Cardiac muscle cell (in vitro differentiated cells and primary cell): Measurements from ENCODE around the gene RNFT1. TPM values are rescaled to one million over a fixed set of nuclear protein-coding genes. Genes with fewer than 3 reads are reported as not detected.
"Not testable (repeated sequence)": the region's sequence is repeated elsewhere in the genome, so short reads cannot be mapped to it uniquely, and the experiment has no call there.

Source experiments
- DNase-seq, 2 donors: peaks; one replicate each; pipeline versions ENCODE4 v3.0.0 to v3.0.0-alpha.2; 2010 to 2017; ENCODE audit warnings: low read depth in 1 of 2, low spot score in 1 of 2
- H3K27ac ChIP-seq: fragments of 200-600 bp; sonication (generic); 2 replicates; pipeline ENCODE4 v1.5.1; 2016
- H3K27me3 ChIP-seq: fragments of 200-600 bp; sonication (generic); 2 replicates; pipeline ENCODE4 v1.6.0; 2016; ENCODE audit warnings: control low read depth
- H3K36me3 ChIP-seq: fragments of 200-600 bp; sonication (generic); 2 replicates; pipeline ENCODE4 v1.5.1; 2016; ENCODE audit warnings: control low read depth
- H3K4me1 ChIP-seq: fragments of 200-600 bp; sonication (generic); 2 replicates; pipeline ENCODE4 v1.8.1; 2017; ENCODE audit warnings: low read depth, mild to moderate bottlenecking, mixed run types
- H3K4me3 ChIP-seq: fragments of 200-600 bp; sonication (generic); 2 replicates; pipeline ENCODE4 v1.5.1; 2016; ENCODE audit warnings: mild to moderate bottlenecking
- H3K9me3 ChIP-seq: fragments of 200-600 bp; sonication (generic); 2 replicates; pipeline ENCODE4 v1.5.1; 2017; ENCODE audit warnings: low read depth, mild to moderate bottlenecking, control low read depth
- polyA plus RNA-seq: library from polyadenylated mRNA; unstranded; fragments of >200 nt; fragmentation: Nextera tagmentation; extraction: Ambion mirVana; gene quantifications from 2 replicates; pipeline ENCODE4 v1.2.1, GENCODE V29; 2016
- total RNA-seq: library from RNA; depleted of rRNA; stranded (reverse); fragments of >200 nt; gene quantifications from 2 replicates; pipeline ENCODE4 v1.2.3, GENCODE V29; 2016
- TF ChIP-seq, protein P1 (sequence below): IDR thresholded peaks from 2 replicates; pipeline ENCODE4 v1.5.1; 2012; ENCODE audit warnings: low read depth, mild to moderate bottlenecking, low read length

Gene RNFT1, protein sequence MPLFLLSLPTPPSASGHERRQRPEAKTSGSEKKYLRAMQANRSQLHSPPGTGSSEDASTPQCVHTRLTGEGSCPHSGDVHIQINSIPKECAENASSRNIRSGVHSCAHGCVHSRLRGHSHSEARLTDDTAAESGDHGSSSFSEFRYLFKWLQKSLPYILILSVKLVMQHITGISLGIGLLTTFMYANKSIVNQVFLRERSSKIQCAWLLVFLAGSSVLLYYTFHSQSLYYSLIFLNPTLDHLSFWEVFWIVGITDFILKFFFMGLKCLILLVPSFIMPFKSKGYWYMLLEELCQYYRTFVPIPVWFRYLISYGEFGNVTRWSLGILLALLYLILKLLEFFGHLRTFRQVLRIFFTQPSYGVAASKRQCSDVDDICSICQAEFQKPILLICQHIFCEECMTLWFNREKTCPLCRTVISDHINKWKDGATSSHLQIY
- total RNA-seq (11.1 and 13.3 TPM in 2 replicates), polyA plus RNA-seq (16.9 and 18.1 TPM in 2 replicates)

DNA sequence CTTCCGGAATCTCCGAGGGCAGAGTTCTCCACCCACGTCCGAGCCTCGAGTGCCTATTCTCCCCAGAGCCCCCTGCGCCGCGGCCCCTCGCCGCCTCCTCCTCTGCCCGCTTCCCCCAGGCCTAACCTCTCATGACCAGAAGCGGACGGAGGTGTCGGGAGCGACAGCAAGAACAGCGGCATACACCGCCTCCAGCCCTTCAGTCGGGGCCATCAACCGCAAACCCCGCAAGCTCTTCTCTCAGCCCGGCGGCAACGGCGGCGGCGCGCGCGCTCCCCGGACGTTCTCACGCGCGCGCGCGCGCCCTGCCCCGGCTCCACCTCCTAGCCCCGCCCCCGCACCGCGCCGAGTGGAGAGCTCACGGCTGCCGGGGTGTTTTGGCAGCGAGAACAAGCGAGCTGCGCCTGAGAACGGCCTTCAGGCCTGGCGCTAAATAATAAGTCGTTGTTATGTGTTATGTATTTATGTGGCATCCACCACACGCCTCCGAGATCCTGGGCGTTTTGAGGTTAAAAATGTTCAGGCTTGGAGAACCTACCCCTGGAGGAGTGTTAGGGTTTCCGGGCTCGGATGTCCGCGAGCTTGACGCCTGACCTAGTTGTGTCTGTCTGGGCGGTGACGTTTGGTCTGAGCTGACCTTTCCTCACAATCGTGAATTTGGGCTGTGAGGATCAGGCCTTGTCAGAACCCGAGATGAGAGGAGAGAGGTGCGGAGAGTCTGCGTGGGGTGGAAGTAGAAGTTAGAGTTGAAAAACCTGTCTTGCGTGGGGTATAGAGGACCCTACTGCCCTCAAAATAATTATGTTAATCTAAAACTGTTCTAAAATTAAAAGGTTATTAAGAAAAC, at the start of gene RNFT1:
Gene RNFT1, minus strand, starts transcription at position 259 of the 847 bp plus-strand sequence. Its CDS starts 77 bp downstream, at position 182.
- Histone ChIP-seq H3K4me3 (peak within 1 kb of the TSS; percentile 62), H3K9me3 (no peaks in the 10 kb centered on the region), H3K27ac (peak within 1 kb of the TSS; percentile 76), H3K27me3 (no peaks in the 10 kb centered on the region), H3K36me3 (peaks cover 4% of the 10 kb centered on the region), H3K4me1 (no peaks in the 10 kb centered on the region)
- TF ChIP-seq, protein P1, sequence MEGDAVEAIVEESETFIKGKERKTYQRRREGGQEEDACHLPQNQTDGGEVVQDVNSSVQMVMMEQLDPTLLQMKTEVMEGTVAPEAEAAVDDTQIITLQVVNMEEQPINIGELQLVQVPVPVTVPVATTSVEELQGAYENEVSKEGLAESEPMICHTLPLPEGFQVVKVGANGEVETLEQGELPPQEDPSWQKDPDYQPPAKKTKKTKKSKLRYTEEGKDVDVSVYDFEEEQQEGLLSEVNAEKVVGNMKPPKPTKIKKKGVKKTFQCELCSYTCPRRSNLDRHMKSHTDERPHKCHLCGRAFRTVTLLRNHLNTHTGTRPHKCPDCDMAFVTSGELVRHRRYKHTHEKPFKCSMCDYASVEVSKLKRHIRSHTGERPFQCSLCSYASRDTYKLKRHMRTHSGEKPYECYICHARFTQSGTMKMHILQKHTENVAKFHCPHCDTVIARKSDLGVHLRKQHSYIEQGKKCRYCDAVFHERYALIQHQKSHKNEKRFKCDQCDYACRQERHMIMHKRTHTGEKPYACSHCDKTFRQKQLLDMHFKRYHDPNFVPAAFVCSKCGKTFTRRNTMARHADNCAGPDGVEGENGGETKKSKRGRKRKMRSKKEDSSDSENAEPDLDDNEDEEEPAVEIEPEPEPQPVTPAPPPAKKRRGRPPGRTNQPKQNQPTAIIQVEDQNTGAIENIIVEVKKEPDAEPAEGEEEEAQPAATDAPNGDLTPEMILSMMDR, result no peak
- DNase-seq, result peak; percentile 92 to 95

DNA sequence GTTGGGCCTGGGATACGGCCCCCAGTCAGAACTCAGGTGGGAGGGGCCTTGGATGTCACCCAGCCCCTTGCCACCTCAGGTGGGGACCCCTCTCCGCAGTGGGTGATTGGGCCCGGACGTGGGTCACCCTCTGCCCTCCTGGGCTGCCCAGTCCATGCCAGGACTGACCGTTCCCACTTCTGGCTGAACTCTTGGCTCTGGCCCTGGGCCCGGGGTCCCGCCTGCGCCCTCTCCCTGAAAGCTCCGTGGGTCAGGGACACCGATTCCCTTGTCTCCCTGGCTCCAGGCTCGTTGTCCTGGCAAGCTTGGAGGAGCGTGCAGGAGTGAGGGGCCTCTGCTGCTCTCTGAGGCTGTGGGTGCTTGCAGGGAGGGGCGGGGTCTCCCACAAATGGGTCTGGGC, 44.8 kb upstream of the RNFT1 start:
- H3K9me3 ChIP-seq, H3K4me1 ChIP-seq, H3K27ac ChIP-seq, H3K4me3 ChIP-seq, H3K27me3 ChIP-seq, H3K36me3 ChIP-seq, DNase-seq: not testable (repeated sequence)

DNA sequence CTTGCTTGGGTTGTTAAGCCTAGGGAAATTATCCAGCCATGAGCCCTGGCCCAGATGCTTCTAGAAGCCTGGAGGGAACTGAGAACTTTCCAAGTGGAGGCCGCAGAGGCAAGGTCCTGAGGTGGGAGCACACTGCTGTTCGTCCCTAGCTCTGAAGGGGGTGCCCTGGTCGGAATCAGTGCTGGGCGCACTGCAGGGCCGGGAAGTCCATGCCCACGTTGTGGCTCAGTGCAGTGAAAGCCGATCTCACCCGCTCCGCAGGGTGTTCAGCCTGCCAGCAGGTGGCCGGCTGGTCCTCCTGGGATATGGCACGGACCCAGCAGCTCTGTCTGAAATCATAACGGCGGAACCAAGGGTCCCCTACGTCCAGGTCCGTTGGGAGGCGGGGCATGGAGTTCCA, 43.8 kb upstream of the RNFT1 start:
- not testable (repeated sequence) for DNase-seq, H3K36me3 ChIP-seq, H3K4me3 ChIP-seq, H3K9me3 ChIP-seq, H3K4me1 ChIP-seq, H3K27ac ChIP-seq, H3K27me3 ChIP-seq

DNA sequence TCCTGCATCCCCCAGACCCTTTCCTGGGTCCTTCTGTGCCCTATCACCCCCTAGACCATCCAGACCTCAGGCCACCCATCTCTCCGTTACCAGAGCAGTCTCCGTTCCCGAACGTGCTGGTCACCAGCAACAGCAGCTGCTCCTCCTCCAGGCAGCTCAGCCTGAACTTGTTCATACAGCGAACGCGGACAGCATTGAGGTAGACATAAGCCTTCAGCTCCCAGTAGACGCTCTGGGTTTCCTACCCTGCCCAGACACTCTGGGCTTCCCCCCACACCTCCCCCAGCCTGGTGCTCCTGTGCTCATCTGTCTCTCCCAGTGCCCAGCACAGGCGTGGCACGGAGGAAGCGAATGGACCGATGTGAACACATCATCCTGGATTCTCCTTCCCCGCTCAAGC, 41.6 kb upstream of the RNFT1 start:
- DNase-seq, result no peak
- no peaks in the 10 kb centered on the region for H3K9me3 ChIP-seq
- no peaks in the 10 kb centered on the region for H3K36me3 ChIP-seq
- H3K27ac ChIP-seq, result no peak overlapping the region
- no peaks in the 10 kb centered on the region for H3K27me3 ChIP-seq
- TF ChIP-seq, protein P1, result no peak
- peaks cover 4% of the 10 kb centered on the region for H3K4me1 ChIP-seq
- H3K4me3 ChIP-seq, result no peak overlapping the region

DNA sequence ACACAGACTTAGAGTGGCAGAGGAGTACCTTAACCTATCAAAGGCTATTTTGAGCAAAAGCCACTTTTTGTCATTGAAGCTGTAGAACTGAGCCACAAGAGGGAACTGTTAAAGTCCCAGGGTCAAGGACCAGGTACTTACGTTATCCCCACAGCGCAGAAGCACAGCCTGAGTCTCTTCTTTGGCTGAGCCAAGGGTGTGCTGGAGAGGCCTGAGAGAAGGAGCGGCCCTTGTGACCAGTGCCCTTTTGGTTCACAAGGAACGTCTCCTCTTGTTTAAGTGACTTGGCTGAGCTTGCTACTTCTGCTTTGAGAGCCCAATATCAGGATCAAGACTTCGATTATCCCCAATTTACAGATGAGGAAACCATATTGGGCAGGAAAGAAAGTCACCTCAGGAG, 40.0 kb upstream of the RNFT1 start:
- not testable (repeated sequence) for H3K27me3 ChIP-seq, H3K9me3 ChIP-seq, H3K36me3 ChIP-seq, H3K4me3 ChIP-seq, H3K4me1 ChIP-seq
- peak in 1 of 2 donors; percentile 26 for DNase-seq
- H3K27ac ChIP-seq, result peak overlapping the region; percentile 39

DNA sequence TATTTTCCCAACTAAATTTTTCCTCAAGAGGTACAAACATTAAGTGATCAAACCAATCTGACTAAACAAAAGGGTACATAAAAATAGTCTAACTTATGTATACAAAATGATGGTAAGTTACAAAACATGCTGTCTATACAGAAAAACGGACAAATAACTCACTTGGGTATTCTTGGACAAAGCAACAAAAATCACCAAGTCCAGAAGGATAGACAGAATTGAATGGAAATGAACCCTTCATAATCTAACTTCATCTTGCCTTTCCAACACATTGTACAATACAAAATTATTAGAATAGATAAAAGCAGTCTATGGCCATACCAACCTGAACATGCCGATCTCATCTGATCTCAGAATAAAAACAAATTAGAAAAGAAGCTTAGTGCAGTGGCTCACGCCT, 37.9 kb upstream of the RNFT1 start:
- H3K4me3 ChIP-seq, H3K27ac ChIP-seq, H3K4me1 ChIP-seq, DNase-seq, H3K27me3 ChIP-seq, H3K9me3 ChIP-seq, H3K36me3 ChIP-seq: not testable (repeated sequence)

DNA sequence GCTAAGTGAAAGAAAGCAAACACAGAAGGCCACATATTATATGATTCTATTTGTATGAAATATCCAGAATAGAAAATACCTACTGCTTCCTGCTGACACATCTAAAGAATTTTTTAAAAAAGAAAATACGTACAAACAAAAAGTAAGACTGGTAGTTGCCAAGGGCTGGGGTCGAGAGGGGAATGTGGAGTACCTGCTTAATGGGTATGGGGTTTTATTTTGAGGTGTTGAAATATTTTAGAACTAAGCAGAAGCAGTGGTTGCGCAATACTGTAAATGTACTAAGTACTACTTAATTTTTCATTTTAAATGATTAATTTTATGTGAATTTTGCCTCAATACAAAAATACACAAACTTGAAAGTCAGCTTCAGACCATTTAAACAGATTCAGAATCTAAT, 32.1 kb upstream of the RNFT1 start:
- H3K9me3 ChIP-seq, DNase-seq, H3K4me3 ChIP-seq, H3K27ac ChIP-seq, H3K27me3 ChIP-seq, H3K36me3 ChIP-seq, H3K4me1 ChIP-seq: not testable (repeated sequence)

DNA sequence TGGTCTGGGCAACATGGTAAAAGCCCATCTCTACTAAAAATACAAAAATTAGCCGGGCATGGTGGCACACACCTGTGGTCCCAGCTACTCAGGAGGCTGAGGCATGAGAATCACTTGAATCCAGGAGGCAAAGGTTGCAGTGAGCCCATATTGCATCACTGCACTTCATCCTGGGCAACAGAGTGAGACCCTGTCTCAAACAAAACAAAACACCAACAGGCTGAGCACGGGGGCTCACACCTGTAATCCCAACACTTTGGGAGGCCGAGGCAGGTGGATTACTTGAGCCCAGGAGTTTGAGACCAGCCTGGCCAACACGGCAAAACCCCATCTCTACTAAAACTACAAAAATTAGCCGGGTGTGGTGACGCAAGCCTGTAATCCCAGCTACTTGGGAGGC, 10.6 kb upstream of the RNFT1 start:
- H3K27me3 ChIP-seq, DNase-seq, H3K4me3 ChIP-seq, H3K36me3 ChIP-seq, H3K9me3 ChIP-seq, H3K27ac ChIP-seq, H3K4me1 ChIP-seq: not testable (repeated sequence)

DNA sequence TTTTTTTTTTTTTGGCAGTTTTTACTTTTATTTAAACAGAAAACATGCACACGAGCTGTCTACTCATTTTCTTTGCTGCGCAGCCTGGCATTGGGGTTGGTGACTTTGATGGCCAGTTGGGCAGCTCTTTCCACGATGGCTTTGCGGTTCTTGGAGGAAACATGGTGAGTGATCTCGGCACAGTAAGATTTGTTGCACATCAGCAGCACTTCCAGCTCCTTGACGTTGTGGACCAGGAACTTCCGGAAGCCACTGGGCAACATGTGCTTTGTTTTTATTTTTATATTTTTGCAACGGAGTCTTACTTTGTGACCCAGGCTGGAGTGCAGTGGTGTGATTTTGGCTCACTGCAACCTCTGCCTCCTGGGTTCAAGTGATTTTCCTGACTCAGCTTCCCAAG, 8.9 kb upstream of the RNFT1 start:
- not testable (repeated sequence) for H3K4me3 ChIP-seq, H3K36me3 ChIP-seq, H3K27ac ChIP-seq, DNase-seq, H3K9me3 ChIP-seq, H3K27me3 ChIP-seq, H3K4me1 ChIP-seq
